UCSD-AML1 (cell line): Measurements from ENCODE around the gene NEB.
"Not testable (repeated sequence)": the region's sequence is repeated elsewhere in the genome, so short reads cannot be mapped to it uniquely, and the experiment has no call there.

Source experiments
- DNase-seq: peaks from one replicate; lab custom pipeline; 2025; ENCODE audit not compliant: unreplicated experiment; lab: John Stamatoyannopoulos, UW

The NEB gene

DNA sequence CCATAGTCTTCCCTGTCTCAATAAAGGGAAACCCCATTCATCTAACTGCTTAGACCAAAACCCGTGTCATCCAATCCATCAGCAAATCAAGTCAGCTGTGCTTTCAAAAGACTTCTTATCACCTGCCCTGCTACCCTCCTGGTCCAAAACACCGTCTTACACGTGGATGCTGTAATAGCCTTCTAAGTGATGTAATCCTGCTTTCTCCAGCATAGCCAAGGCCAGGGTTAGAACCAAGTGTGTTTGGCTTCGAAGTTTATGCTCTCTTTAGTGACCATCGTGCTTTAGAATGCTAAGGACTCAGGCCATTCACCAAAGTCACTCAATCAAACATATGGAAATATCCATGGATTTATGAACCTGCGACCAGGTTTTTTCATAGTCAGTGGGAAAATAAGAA lies 25.5 kb downstream of the NEB start:
- DNase-seq, result no peak

DNA sequence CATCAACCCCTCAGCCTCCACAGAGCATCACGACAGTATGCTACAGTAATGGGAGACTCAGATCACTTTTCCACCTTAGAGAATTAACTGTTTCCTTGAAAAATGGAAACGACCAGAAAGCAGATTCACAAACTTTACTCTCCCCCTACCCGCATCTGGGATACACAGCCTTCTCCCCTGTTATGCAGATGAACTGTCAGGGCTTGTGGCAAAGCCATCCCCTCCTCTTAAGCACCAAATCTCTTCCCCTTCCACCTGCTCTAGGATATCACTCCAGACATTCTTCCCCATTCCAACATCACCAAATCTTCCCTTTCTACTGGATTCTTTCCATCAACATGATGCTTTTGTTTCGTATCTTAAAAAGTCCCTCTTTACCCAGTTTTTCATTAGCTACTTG lies 26.4 kb downstream of the NEB start:
- DNase-seq, result no peak

DNA sequence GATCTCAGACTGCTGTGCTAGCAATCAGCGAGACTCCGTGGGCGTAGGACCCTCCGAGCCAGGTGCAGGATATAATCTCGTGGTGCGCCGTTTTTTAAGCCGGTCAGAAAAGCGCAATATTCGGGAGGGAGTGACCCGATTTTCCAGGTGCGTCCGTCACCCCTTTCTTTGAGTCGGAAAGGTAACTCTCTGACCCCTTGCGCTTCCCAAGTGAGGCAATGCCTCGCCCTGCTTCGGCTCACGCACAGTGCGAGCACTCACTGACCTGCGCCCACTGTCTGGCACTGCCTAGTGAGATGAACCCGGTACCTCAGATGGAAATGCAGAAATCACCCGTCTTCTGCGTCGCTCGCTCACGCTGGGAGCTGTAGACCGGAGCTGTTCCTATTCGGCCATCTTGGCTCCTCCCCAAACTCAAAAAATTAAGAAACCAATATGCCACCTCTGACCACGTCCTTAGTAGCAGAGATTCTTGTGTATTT lies 29.8 kb downstream of the NEB start:
- DNase-seq, result not testable (repeated sequence)

- not testable (repeated sequence) for DNase-seq
Measured at GRCh38 chr2:151698134-151698533, 36.1 kb downstream of the NEB start.

GRCh38 chr2:151695778-151696177 lies 38.5 kb downstream of the NEB start:
- DNase-seq, result no peak

DNA sequence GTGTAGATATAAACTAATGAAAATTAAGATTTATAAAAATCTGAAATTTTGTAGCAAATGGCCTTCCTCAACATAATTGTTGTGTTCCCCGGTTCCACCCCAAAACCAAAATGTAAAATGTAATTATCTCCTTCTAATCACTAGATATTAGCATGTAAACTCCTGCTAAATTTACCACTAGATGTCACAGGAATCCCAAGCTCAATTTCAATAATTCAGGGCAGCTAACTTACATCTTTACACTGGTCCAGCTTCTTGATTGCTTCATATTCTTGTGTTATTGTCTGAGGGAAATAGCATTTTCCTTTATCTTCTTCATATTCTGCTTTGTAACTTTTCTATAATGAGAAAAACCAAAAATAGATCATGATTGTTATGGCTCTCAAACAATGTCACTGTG lies 42.6 kb downstream of the NEB start:
- DNase-seq, result no peak

DNA sequence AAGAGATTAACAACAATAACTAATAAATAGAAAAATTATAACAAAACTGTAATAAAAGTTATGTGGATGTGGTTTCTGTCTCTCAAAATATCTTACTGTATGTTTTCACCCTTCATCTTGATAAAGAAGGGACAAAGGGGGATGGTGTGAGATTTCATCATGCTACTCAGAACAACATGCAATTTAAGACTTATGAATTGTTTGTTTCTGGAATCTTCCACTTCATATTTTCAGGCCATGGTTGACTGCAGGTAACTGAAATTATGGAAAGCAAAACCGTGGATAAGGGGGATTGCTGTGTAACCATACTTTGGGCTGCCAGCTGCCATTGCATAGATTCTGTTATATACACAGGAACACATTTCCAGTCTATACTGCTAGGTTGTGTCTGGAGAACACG lies 45.6 kb downstream of the NEB start:
- DNase-seq, result no peak

DNA sequence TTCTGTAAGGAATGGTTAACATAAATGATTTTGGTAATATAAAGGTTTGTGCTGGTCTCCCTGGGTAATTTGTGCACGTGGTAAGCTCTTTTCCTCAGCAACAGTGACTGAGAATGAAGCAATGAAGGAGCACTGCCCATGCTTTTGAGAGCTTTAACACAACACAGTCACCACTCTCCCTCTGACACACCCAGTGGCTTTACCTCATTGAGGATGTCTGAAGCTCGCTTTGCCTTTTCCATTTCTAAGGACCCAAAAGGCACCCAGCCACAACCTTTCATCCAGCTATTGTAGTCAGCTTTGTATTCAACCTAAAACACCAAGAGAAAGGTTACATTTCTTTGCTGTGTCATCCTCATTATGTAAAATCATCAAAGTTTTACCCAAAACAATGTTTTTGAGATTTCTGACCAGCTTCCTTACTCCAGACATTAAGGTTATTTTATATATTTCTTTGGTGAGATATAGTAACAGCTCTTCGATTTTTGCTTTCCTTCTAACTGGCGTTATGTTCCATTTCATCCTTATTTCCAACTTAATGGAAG lies 51.7 kb downstream of the NEB start:
- DNase-seq, result no peak

- DNase-seq, result no peak
Measured at GRCh38 chr2:151681051-151681450, 53.2 kb downstream of the NEB start.

- DNase-seq, result no peak
Measured at GRCh38 chr2:151679994-151680393, 54.3 kb downstream of the NEB start.

DNA sequence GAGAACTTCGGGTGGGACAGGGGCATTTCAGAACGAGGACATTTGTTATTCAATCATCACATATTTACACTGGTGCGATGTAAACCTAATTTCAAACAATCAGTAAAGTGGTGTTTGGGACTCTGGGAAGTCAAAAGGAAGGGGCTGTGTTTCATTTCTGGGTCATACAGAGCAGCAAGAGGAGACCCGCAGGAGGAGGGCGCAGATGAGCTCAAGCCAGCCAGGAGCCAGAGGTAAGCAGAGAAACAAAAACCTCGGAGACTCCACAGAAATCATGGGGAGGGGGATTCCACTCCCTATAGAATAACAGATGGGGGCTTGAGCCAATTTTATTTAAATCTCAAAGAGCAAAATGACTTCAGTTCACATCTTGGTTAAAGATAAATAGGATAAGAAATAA lies 55.4 kb downstream of the NEB start:
- no peak for DNase-seq

- DNase-seq, result no peak
Measured at GRCh38 chr2:151673016-151673415, 61.3 kb downstream of the NEB start.

- no peak for DNase-seq
Measured at GRCh38 chr2:151672277-151672676, 62.0 kb downstream of the NEB start.

- DNase-seq, result no peak
Measured at GRCh38 chr2:151670846-151671597, 63.3 kb downstream of the NEB start.

- no peak for DNase-seq
Measured at GRCh38 chr2:151670346-151670745, 63.9 kb downstream of the NEB start.

- DNase-seq, result peak; percentile 19
Measured at GRCh38 chr2:151669585-151670081, 64.6 kb downstream of the NEB start.

DNA sequence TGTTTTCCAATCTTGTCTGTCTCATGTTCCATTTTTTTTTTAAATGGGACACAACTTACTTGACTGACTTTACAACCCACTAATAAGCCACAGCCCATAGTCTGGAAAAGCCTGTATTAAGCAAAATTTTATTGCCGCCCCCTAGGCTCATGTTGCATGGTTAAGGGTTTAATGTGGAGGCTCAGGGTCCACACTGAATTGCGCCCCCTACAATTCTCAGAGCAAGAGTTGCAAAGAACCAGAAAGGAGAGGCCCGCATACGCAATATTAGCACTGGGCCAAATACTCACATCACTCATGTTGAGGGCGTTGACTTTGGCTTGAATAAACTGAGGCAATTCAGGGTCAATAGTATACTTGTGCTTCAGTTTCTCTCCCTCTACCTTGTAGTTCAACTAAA lies 65.5 kb downstream of the NEB start:
- no peak for DNase-seq

- no peak for DNase-seq
Measured at GRCh38 chr2:151665959-151666358, 68.3 kb downstream of the NEB start.

DNA sequence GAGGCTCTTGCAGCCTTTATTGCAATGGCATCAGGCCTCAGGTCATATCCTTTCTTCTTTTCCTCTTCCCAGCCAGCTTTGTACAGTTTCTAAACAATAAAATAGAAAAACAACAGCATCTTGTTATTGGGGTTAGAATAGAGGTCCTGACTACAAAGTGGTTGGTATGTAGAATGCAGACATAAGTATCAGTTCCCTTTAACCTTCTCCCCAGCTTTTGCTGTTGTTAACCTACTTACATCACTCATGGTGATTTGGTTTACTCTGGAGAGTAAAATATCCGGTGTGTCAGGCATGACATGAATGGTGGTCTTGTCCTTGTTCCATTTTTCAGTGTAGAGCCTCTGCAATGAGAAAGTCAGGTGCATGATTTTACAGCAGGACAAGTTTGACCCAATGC lies 69.8 kb downstream of the NEB start:
- DNase-seq, result no peak

DNA sequence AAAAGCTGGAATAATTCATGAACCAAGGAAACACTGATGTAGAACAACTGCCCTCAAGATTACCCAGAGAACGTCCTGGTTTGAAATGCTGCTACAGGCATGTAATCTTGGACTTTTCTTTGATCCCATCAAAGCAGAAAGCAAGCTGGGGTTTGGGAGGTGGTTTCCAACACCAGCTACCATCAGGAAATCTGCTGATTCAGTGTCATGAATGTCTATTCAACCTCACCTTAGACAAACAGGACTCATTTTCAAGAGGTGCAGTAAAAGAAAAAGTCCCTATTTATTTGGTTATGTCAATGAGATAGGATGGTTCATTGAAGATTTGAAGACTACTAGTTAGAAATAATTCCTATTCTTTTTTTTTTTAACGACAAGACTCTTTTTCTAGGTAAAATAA lies 72.7 kb downstream of the NEB start:
- no peak for DNase-seq

DNA sequence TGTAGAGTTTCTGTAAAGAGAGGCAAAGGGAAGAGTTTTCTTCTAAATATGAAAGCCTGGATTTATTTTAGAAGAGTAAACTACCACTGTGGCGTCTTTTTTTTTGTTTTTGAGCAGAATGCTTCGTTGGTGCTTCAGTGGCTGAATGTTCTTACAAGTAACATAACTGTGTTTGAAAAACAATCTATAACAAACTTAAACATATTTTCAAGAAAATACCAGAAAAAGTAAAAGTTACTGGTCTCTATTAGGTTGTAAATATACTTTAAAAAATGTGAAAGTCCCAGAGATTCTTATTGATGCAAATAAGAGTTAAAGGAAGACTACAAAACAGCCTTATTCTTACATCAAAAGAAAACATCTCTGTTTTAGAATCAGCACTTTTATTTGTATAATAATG lies 76.2 kb downstream of the NEB start:
- no peak for DNase-seq

- DNase-seq, result no peak
Measured at GRCh38 chr2:151657667-151658076, 76.6 kb downstream of the NEB start.
